HG03432 (cell line): ENCODE measurements around the gene TAGLN.

Experiments
- ATAC-seq: cut with Tn5 transposase; IDR thresholded peaks from one replicate; pipeline ENCODE4 v1.9.1; 2021; ENCODE audit warnings: mild to moderate bottlenecking, moderate library complexity; ENCODE audit not compliant: unreplicated experiment

TAGLN gene

GRCh38 chr11:117229931-117230285, 30.7 kb downstream of the TAGLN start:
- no peak for ATAC-seq

GRCh38 chr11:117230286-117230961, 31.3 kb downstream of the TAGLN start:
- ATAC-seq = peak; percentile 30

- no peak for ATAC-seq
Observed at GRCh38 chr11:117230999-117231841, 32.0 kb downstream of the TAGLN start.

- no peak for ATAC-seq
Observed at GRCh38 chr11:117231842-117232091, 32.6 kb downstream of the TAGLN start, which contains the start of gene PCSK7. TSS of gene PCSK7 (minus strand) at chr11:117232073. CDS start at chr11:117229844, 2,229 bp downstream.

- peak; percentile 78 for ATAC-seq
Observed at GRCh38 chr11:117232092-117232878, 33.1 kb downstream of the TAGLN start, which contains the start of gene RNF214. TSS of gene RNF214 (plus strand) at chr11:117232671. CDS start at chr11:117234273, 1,602 bp downstream.

GRCh38 chr11:117232911-117233409, 33.8 kb downstream of the TAGLN start:
- no peak for ATAC-seq

GRCh38 chr11:117238221-117238620, 39.1 kb downstream of the TAGLN start:
- no peak for ATAC-seq

GRCh38 chr11:117239295-117239694, 40.1 kb downstream of the TAGLN start:
- ATAC-seq = no peak

- ATAC-seq = no peak
Observed at GRCh38 chr11:117248341-117248740, 49.2 kb downstream of the TAGLN start.

GRCh38 chr11:117249571-117249970, 50.4 kb downstream of the TAGLN start:
- ATAC-seq = no peak

GRCh38 chr11:117251506-117251905, 52.3 kb downstream of the TAGLN start:
- no peak for ATAC-seq

- no peak for ATAC-seq
Observed at GRCh38 chr11:117255966-117256365, 56.8 kb downstream of the TAGLN start.

- ATAC-seq = no peak
Observed at GRCh38 chr11:117256573-117256972, 57.4 kb downstream of the TAGLN start.
